ENCODE results near the gene TULP4. TPM values are rescaled to one million over a fixed set of nuclear protein-coding genes. Genes with fewer than 3 reads are reported as not detected.

TULP4 gene
- polyA plus RNA-seq, 1 experiment = 8.0 TPM

- no peak overlapping the region for H3K4me3 ChIP-seq (ENCODE audit: low read depth, low read length)
- no peak for DNase-seq (ENCODE audit: low read depth)
- no peak for TF ChIP-seq CTCF (IDR thresholded peaks at IDR 0.05; ENCODE audit: insufficient read depth, low read depth, low read length)
- H3K36me3 ChIP-seq (ENCODE audit: control insufficient read depth, insufficient read depth, low read length) = no peaks in the 10 kb centered on the region
- H3K27me3 ChIP-seq (ENCODE audit: control insufficient read depth, insufficient read depth, low read length) = peaks cover 4% of the 10 kb centered on the region
- ChIA-PET CTCF (interaction anchor here (0.8 kb wide), 1 partner anchor 13 kb away, joined by 3 read pairs; no protein-coding TSS in a partner anchor), POLR2A (no interaction called here)
Observed at GRCh38 chr6:158531566-158531965, 219.3 kb downstream of the TULP4 start.

GRCh38 chr6:158531970-158532369 is 219.7 kb downstream of the TULP4 start:
- H3K4me3 ChIP-seq (ENCODE audit: low read depth, low read length) = no peak overlapping the region
- CTCF ChIA-PET = interaction anchor here (0.8 kb wide), 1 partner anchor 13 kb away, joined by 3 read pairs; no protein-coding TSS in a partner anchor
- DNase-seq (ENCODE audit: low read depth) = no peak

GRCh38 chr6:158536084-158536890 is 224.0 kb downstream of the TULP4 start:
- TF ChIP-seq CTCF (IDR thresholded peaks at IDR 0.05; ENCODE audit: insufficient read depth, low read depth, low read length) = no peak
- H3K36me3 ChIP-seq (ENCODE audit: control insufficient read depth, insufficient read depth, low read length) = no peaks in the 10 kb centered on the region
- CTCF ChIA-PET = interaction anchor here (0.7 to 3.3 kb wide), 4 partner anchors 18 to 322 kb away, joined by 3 to 11 read pairs (median 6); no protein-coding TSS in a partner anchor

More at GRCh38 chr6:158531970-158532369, 219.7 kb downstream of the TULP4 start:
- no peak for TF ChIP-seq CTCF (IDR thresholded peaks at IDR 0.05; ENCODE audit: insufficient read depth, low read depth, low read length)
- POLR2A ChIA-PET = no interaction called here
- Histone ChIP-seq H3K27me3 (ENCODE audit: control insufficient read depth, insufficient read depth, low read length) (peaks cover 4% of the 10 kb centered on the region), H3K36me3 (ENCODE audit: control insufficient read depth, insufficient read depth, low read length) (no peaks in the 10 kb centered on the region)

GRCh38 chr6:158536891-158537798 is 224.9 kb downstream of the TULP4 start:
- DNase-seq (ENCODE audit: low read depth) = no peak
- H3K36me3 ChIP-seq (ENCODE audit: control insufficient read depth, insufficient read depth, low read length) = no peaks in the 10 kb centered on the region
- H3K4me3 ChIP-seq (ENCODE audit: low read depth, low read length) = peak overlapping the region; percentile 58
- TF ChIP-seq CTCF (IDR thresholded peaks at IDR 0.05; ENCODE audit: insufficient read depth, low read depth, low read length) = no peak
- CTCF ChIA-PET = interaction anchor here (1.3 to 1.9 kb wide), 2 partner anchors 56 to 323 kb away, joined by 3 to 5 read pairs; no protein-coding TSS in a partner anchor
- H3K27me3 ChIP-seq (ENCODE audit: control insufficient read depth, insufficient read depth, low read length) = peaks cover 7% of the 10 kb centered on the region; the same call in 1 of the 2 replicates
- POLR2A ChIA-PET = no interaction called here

More at GRCh38 chr6:158536084-158536890, 224.0 kb downstream of the TULP4 start:
- H3K4me3 ChIP-seq (ENCODE audit: low read depth, low read length) = peak overlapping the region; percentile 58
- no peak for DNase-seq (ENCODE audit: low read depth)
- H3K27me3 ChIP-seq (ENCODE audit: control insufficient read depth, insufficient read depth, low read length) = peaks cover 7% of the 10 kb centered on the region
- POLR2A ChIA-PET = no interaction called here

Measured in BJ (cell line).